PC-9 (cell line): ENCODE data around the gene POLG.

ENCODE experiments used
- EZH2 ChIP-seq: fragments of 200-600 bp; sonication (generic); IDR thresholded peaks from 2 replicates; pipeline ENCODE4 v1.8.0; 2017; ENCODE audit warnings: antibody characterized with exemption, low read depth
- TF ChIP-seq, protein P1 (sequence below): fragments of 200-600 bp; sonication (generic); conservative IDR thresholded peaks from 2 replicates; pipeline ENCODE4 v1.6.1; 2017; ENCODE audit warnings: mixed run types, antibody characterized with exemption, mild to moderate bottlenecking, moderate library complexity

DNA sequence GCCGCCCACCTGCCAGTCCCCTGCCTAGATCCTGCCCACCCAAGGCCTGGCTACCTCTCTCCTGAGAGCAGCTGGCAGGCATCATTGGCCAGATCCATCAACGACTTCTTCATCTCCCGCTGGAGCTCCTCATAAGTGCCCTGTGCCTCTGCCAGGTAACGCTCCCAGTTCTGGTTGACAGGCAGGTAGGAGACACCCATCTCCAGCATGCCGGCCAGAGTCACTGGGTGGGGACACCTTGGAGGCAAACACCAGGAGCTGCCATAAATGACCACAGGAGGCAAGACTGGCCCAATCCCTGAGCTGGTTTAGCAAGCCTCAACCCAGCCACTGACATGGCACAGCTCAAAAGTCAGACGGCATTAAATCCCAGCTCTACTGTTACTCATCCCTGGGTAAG lies 7.5 kb downstream of the POLG start:
- no peak for TF ChIP-seq EZH2
- TF ChIP-seq, protein P1, sequence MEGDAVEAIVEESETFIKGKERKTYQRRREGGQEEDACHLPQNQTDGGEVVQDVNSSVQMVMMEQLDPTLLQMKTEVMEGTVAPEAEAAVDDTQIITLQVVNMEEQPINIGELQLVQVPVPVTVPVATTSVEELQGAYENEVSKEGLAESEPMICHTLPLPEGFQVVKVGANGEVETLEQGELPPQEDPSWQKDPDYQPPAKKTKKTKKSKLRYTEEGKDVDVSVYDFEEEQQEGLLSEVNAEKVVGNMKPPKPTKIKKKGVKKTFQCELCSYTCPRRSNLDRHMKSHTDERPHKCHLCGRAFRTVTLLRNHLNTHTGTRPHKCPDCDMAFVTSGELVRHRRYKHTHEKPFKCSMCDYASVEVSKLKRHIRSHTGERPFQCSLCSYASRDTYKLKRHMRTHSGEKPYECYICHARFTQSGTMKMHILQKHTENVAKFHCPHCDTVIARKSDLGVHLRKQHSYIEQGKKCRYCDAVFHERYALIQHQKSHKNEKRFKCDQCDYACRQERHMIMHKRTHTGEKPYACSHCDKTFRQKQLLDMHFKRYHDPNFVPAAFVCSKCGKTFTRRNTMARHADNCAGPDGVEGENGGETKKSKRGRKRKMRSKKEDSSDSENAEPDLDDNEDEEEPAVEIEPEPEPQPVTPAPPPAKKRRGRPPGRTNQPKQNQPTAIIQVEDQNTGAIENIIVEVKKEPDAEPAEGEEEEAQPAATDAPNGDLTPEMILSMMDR: no peak
